OCI-LY7 (cell line): ENCODE results near the gene APOL1.

Experiments used
- CTCF ChIP-seq: fragments of 200-600 bp; sonication (generic); conservative IDR thresholded peaks from 2 replicates; pipeline ENCODE4 v1.5.1; 2014; ENCODE audit warnings: mild to moderate bottlenecking, antibody characterized with exemption, low read length, moderate library complexity, mixed read lengths
- EZH2phosphoT487 ChIP-seq: fragments of 200-600 bp; sonication (generic); IDR thresholded peaks from 2 replicates; pipeline ENCODE4 v1.6.1; 2018; ENCODE audit warnings: low read depth, borderline replicate concordance, mild to moderate bottlenecking, mixed run types, antibody characterized with exemption, low read length, moderate library complexity, mixed read lengths

GRCh38 chr22:36258701-36259614 lies 6.0 kb downstream of the APOL1 start:
- no peak for TF ChIP-seq CTCF
- no peak for TF ChIP-seq EZH2phosphoT487
